Ascending aorta (tissue), 2 donors: Measurements from ENCODE around the gene FBXL14. TPM values are rescaled to one million over a fixed set of nuclear protein-coding genes. Genes with fewer than 3 reads are reported as not detected.

Experiments used
- DNase-seq, 2 donors: peaks; one replicate each; pipeline ENCODE4 v3.0.0-alpha.2; 2019; ENCODE audit warnings: low spot score in 2 of 2
- H3K27ac ChIP-seq, 2 donors: fragments of 200-600 bp; sonication (generic); one replicate each; pipeline ENCODE4 v1.5.1; 2016 to 2017; ENCODE audit warnings: mild to moderate bottlenecking in 1 of 2
- H3K27me3 ChIP-seq: fragments of 200-600 bp; sonication (generic); one replicate; pipeline ENCODE4 v1.5.1; 2017
- H3K36me3 ChIP-seq, 2 donors: fragments of 200-600 bp; sonication (generic); one replicate each; pipeline ENCODE4 v1.5.1; 2016
- H3K4me1 ChIP-seq, 2 donors: fragments of 200-600 bp; sonication (generic); one replicate each; pipeline ENCODE4 v1.5.1; 2016 to 2017; ENCODE audit warnings: mild to moderate bottlenecking in 1 of 2
- H3K4me3 ChIP-seq, 2 donors: fragments of 200-600 bp; sonication (generic); one replicate each; pipeline ENCODE4 v1.5.1; 2016 to 2017; ENCODE audit warnings: mild to moderate bottlenecking in 1 of 2
- H3K9me3 ChIP-seq, 2 donors: fragments of 200-600 bp; sonication (generic); one replicate each; pipeline ENCODE4 v1.5.1; 2016
- intact Hi-C: fragments of 100-400 bp; cut with DNase I; formaldehyde crosslinking; loops from one replicate; pipeline ENCODE4 v1.15.1; 2023
- total RNA-seq: library from RNA; depleted of rRNA; stranded (reverse); fragments of >200 nt; gene quantifications from one replicate; pipeline ENCODE4 v1.1.0, GENCODE V29; 2016
- TF ChIP-seq, protein P1 (sequence below), 3 experiments: fragments of 200-600 bp in 2 of 3; fragments of 450-650 bp in 1 of 3; sonication (generic) in 2 of 3; IDR thresholded peaks; one replicate each; pipeline ENCODE4 v1.5.1; 2016 to 2019; ENCODE audit warnings: antibody characterized with exemption in 3 of 3, mild to moderate bottlenecking in 1 of 3, moderate library complexity in 1 of 3

Gene FBXL14
- total RNA-seq, 1 donor from 2014 or later, result 14.7 TPM

DNA sequence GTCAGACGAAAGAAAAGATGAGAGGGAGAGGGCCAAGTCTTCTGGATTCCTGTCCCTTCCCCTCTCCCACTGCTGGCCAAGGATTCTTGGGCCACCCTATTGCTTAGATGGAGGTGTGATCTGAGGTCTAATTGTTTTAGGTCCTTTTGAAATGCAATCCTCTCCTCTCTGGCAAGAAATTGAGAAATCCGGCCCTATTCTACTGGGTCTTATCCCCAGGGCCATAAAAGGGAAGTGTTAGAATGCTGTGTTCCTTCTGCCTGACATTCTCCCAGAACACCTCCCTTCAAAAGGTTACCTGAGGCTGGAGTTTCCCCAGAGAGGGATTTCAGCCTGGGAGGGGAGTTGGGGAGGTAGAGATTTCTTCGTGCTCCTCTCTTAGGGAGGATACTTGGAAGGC lies 39.1 kb upstream of the FBXL14 start:
- TF ChIP-seq, protein P1, sequence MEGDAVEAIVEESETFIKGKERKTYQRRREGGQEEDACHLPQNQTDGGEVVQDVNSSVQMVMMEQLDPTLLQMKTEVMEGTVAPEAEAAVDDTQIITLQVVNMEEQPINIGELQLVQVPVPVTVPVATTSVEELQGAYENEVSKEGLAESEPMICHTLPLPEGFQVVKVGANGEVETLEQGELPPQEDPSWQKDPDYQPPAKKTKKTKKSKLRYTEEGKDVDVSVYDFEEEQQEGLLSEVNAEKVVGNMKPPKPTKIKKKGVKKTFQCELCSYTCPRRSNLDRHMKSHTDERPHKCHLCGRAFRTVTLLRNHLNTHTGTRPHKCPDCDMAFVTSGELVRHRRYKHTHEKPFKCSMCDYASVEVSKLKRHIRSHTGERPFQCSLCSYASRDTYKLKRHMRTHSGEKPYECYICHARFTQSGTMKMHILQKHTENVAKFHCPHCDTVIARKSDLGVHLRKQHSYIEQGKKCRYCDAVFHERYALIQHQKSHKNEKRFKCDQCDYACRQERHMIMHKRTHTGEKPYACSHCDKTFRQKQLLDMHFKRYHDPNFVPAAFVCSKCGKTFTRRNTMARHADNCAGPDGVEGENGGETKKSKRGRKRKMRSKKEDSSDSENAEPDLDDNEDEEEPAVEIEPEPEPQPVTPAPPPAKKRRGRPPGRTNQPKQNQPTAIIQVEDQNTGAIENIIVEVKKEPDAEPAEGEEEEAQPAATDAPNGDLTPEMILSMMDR (IDR thresholded peaks at IDR 0.05), result no peak
- intact Hi-C loops, result no loop called here
- Histone ChIP-seq H3K36me3 (no peaks in the 10 kb centered on the region), H3K27me3 (no peaks in the 10 kb centered on the region), H3K9me3 (no peaks in the 10 kb centered on the region), H3K4me3 (no peak overlapping the region), H3K4me1 (no peaks in the 10 kb centered on the region), H3K27ac (no peak overlapping the region)
- DNase-seq, result no peak

DNA sequence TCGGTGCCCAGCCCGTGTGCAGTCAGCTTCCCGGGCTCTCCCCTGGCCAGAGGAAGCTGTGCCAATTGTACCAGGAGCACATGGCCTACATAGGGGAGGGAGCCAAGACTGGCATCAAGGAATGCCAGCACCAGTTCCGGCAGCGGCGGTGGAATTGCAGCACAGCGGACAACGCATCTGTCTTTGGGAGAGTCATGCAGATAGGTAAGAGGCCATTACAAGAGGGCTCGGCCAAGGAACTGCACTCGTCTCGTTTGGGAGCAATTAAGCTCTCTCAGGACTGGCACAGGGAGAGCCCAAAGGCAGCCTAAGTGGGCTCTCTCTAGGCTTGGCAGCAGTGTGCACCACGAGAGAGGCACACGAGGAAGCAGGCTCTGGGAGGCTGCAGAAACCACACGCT lies 38.3 kb upstream of the FBXL14 start:
- TF ChIP-seq, protein P1 (IDR thresholded peaks at IDR 0.05), result no peak
- no peak overlapping the region for H3K27ac ChIP-seq
- H3K4me1 ChIP-seq, result no peaks in the 10 kb centered on the region
- no peaks in the 10 kb centered on the region for H3K27me3 ChIP-seq
- H3K4me3 ChIP-seq, result no peak overlapping the region
- intact Hi-C loops, result no loop called here
- no peaks in the 10 kb centered on the region for H3K36me3 ChIP-seq
- no peak for DNase-seq
- H3K9me3 ChIP-seq, result no peaks in the 10 kb centered on the region

DNA sequence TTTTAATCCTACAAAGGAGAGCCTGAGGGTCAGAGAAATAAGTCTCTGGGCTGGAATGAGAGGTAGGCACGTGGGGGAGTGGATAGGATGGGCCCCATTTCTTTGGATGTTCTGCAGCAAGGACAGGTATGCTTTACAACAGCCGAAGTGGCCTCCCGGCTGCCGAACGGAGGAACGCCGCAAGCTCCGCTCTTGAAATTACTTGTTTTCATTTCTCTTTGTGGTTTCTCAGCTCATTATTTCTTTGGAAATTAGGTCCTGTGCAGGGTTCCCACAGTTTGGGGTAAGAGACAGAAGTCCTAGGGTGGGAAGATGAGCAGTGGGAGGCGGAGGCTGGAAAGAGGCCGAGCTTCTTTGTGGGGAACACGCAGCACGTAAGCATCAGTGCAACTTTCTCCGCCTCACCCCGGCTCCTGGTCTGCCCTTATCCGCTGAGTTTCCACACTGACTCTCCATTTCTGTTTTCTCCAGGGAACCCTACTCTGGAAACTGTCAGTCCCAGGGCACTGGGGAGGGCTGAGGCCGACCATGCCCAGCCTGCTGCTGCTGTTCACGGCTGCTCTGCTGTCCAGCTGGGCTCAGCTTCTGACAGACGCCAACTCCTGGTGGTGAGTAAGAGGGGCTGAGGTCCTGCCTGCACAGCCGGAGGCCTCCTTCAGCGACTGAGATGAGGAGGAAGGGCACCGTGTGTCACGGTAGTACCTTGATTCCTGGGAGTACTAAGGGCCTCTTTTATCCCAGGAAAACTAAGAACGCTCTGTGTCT lies 36.6 kb upstream of the FBXL14 start:
- Histone ChIP-seq H3K9me3 (no peaks in the 10 kb centered on the region), H3K4me3 (peak overlapping the region in 1 of 2 donors; percentile 63), H3K27me3 (no peaks in the 10 kb centered on the region), H3K4me1 (no peaks in the 10 kb centered on the region), H3K27ac (no peak overlapping the region), H3K36me3 (no peaks in the 10 kb centered on the region)
- DNase-seq, result no peak
- intact Hi-C loops, result no loop called here
- TF ChIP-seq, protein P1 (IDR thresholded peaks at IDR 0.05), result no peak

DNA sequence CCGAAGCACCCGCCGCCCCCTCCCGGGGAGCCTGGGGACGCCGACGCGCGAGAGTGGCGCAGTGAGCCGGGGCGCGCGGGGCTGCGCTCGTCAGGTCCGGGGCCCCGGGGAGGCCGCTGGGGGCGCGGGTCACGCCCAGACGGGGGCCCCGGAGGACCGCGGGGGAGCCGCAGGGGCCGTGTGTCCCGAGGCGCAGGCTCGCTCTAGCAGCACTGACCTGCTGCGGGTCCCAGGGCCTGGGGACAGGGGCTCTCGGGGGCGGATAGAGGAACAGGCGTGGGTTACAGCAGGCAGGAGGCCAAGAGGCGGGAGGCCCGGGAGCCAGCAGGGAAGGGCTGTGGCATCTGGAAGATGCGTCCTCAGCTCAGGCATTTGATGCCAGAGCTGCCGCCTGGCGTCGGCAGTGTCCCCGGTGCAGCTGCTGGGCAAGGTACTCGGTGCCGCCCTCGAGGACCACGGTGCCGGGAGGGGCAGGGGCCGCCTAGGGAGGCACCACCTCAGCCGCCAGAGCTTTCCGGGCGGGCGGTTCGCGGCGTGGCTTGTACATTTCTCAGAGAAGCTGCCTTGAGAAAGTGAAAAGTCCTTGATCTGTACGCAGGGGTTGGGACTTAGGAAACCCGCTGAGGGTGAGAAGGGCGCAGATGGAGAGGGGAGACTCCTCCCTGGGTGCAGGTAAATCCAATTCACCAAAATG lies 35.9 kb upstream of the FBXL14 start:
- intact Hi-C loops, result no loop called here
- H3K36me3 ChIP-seq, result no peaks in the 10 kb centered on the region
- peak in 1 of 2 donors; percentile 73 for DNase-seq
- no peaks in the 10 kb centered on the region for H3K4me1 ChIP-seq
- H3K4me3 ChIP-seq, result peak overlapping the region; percentile 47 to 63
- no peaks in the 10 kb centered on the region for H3K27me3 ChIP-seq
- TF ChIP-seq, protein P1 (IDR thresholded peaks at IDR 0.05), result peak in 2 of 3 experiments; percentile 4 to 13
- no peaks in the 10 kb centered on the region for H3K9me3 ChIP-seq
- H3K27ac ChIP-seq, result no peak overlapping the region

DNA sequence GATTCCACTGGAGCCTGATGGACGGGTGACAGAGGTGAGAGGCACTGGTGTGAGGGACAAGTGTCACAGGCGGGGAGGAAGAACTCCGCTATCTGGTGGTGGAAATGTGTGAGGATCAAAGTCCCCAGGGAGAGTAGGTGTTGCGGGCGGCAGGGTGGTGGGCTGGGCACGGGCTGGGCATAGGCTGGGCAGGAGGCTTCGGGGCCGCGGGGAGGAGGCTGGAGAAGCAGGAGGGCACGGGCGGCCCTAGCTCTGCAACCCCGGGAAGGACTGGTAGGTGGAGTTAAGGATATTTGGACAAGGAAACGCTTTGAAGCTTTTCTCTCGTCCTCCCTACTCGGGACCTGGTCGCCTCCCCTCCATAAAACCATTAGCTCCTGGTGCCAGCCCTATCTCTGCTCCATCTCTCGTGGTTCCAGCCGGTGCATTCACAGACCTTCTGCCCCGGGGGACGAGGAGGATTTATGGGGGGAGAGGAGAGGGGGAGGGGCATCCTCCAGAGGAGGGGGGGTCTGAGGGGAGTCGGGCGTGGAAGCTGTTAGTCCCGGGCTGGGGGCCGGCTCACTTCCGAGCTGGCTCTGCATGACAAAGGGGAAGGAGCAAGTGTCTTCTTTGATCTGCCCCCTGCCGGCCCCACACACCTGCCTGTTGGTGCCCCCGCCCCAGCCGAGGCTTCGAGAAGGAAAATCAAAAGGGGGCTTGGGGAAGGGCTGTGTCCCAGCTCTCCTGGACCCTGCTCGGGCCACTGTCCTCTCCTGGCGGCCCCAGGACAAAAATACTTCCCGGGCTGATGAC lies 35.2 kb upstream of the FBXL14 start:
- no peak overlapping the region for H3K27ac ChIP-seq
- TF ChIP-seq, protein P1 (IDR thresholded peaks at IDR 0.05), result peak in 1 of 3 experiments; percentile 22
- intact Hi-C loops, result no loop called here
- H3K4me1 ChIP-seq, result no peaks in the 10 kb centered on the region
- no peaks in the 10 kb centered on the region for H3K9me3 ChIP-seq
- H3K36me3 ChIP-seq, result no peaks in the 10 kb centered on the region
- H3K27me3 ChIP-seq, result no peaks in the 10 kb centered on the region
- no peak for DNase-seq
- peak overlapping the region; percentile 47 to 63 for H3K4me3 ChIP-seq
